Endothelial cell of umbilical vein (primary cell): ENCODE data around the gene ZBTB32.

ENCODE experiments used
- TF ChIP-seq, protein P1 (sequence below), 2 donors: IDR thresholded peaks; 1 replicate in 1 of 2; 2 replicates in 1 of 2; pipeline ENCODE4 v1.5.1; 2011; ENCODE audit warnings: low read length in 2 of 2, mild to moderate bottlenecking in 2 of 2, moderate library complexity in 2 of 2, control low read depth in 1 of 2, inconsistent platforms in 1 of 2, low read depth in 1 of 2; ENCODE audit not compliant: insufficient read depth in 1 of 2; ENCODE audit errors: extremely low read depth in 1 of 2
- TF ChIP-seq, protein P2 (sequence below): IDR thresholded peaks from 2 replicates; pipeline ENCODE4 v1.6.1; 2011; ENCODE audit not compliant: insufficient read depth, insufficient read length

DNA sequence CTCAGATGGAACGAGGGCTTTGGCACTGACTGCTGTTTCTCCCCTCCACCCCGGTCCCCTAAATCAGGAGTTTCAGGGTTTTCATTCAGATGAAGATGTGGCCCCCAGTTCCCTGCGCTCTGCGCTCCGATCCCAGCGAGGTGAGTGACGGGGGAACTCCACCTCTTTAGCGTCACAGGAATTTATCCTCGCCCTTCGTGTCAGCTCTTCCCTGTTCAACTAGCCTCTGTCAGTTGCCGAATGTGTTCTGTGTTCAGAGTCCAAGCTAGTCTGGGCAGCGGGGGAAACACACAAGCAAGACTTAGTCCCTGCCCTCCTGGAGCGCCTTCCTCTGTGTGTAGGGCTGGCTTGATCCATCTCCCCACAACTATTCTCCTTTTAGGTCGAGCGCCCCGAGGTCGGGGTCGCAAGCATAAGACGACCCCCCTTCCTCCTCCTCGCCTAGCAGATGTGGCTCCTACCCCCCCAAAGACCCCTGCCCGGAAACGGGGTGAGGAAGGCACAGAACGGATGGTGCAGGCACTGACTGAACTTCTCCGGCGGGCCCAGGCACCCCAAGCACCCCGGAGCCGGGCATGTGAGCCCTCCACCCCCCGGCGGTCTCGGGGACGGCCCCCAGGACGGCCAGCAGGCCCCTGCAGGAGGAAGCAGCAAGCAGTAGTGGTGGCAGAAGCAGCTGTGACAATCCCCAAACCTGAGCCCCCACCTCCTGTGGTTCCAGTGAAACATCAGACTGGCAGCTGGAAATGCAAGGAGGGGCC, 15.2 kb downstream of the ZBTB32 start:
- TF ChIP-seq, protein P1, sequence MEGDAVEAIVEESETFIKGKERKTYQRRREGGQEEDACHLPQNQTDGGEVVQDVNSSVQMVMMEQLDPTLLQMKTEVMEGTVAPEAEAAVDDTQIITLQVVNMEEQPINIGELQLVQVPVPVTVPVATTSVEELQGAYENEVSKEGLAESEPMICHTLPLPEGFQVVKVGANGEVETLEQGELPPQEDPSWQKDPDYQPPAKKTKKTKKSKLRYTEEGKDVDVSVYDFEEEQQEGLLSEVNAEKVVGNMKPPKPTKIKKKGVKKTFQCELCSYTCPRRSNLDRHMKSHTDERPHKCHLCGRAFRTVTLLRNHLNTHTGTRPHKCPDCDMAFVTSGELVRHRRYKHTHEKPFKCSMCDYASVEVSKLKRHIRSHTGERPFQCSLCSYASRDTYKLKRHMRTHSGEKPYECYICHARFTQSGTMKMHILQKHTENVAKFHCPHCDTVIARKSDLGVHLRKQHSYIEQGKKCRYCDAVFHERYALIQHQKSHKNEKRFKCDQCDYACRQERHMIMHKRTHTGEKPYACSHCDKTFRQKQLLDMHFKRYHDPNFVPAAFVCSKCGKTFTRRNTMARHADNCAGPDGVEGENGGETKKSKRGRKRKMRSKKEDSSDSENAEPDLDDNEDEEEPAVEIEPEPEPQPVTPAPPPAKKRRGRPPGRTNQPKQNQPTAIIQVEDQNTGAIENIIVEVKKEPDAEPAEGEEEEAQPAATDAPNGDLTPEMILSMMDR (IDR thresholded peaks at IDR 0.05; ENCODE audit: extremely low read depth in 1 of 2, insufficient read depth in 1 of 2, low read depth in 1 of 2, low read length in 2 of 2) = no peak
- TF ChIP-seq, protein P2, sequence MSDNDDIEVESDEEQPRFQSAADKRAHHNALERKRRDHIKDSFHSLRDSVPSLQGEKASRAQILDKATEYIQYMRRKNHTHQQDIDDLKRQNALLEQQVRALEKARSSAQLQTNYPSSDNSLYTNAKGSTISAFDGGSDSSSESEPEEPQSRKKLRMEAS = no peak
